Activated B cell treated with CpG ODN at 0.5 μM for 24 hours (primary cell): ENCODE data around the gene PRX. TPM values are rescaled to one million over a fixed set of nuclear protein-coding genes. Genes with fewer than 3 reads are reported as not detected.

Experiments used
- ATAC-seq: fragments of 200-7000 bp; cut with Tn5 transposase; one replicate; pipeline ENCODE4 v1.10.0; 2021; ENCODE audit warnings: low read depth, mild to moderate bottlenecking, moderate library complexity
- CTCF ChIA-PET: fragments of 350-600 bp; sonication (Branson Sonifier 250); formaldehyde crosslinking; loops from one replicate; lab custom pipeline; 2021; ENCODE audit warnings: antibody characterized with exemption; lab: Charles Lee
- POLR2A ChIA-PET: fragments of 350-600 bp; sonication (Branson Sonifier 250); formaldehyde crosslinking; loops from one replicate; lab custom pipeline; 2021; ENCODE audit warnings: antibody characterized with exemption; lab: Charles Lee
- DNase-seq: peaks from one replicate; pipeline ENCODE4 v3.0.0; 2022
- H3K27ac Mint-ChIP-seq: one replicate; pipeline ENCODE4 v1.8.0; 2020; ENCODE audit warnings: mixed read lengths
- H3K27me3 Mint-ChIP-seq: one replicate; pipeline ENCODE4 v1.8.0; 2021; ENCODE audit warnings: mixed read lengths
- H3K36me3 Mint-ChIP-seq: one replicate; pipeline ENCODE4 v1.8.0; 2021; ENCODE audit warnings: low read depth, mixed read lengths
- H3K4me1 Mint-ChIP-seq: one replicate; pipeline ENCODE4 v1.8.0; 2021; ENCODE audit warnings: mixed read lengths
- H3K4me3 Mint-ChIP-seq: one replicate; pipeline ENCODE4 v1.8.0; 2020; ENCODE audit warnings: mild to moderate bottlenecking, mixed read lengths
- H3K9me3 Mint-ChIP-seq: one replicate; pipeline ENCODE4 v1.8.0; 2020; ENCODE audit warnings: mixed read lengths
- intact Hi-C: fragments of 100-400 bp; cut with micrococcal nuclease; formaldehyde crosslinking; loops from one replicate; pipeline ENCODE4 v1.15.1; 2024
- total RNA-seq: library from RNA; stranded (reverse); gene quantifications from 2 replicates; pipeline ENCODE4 v1.2.3, GENCODE V29; 2022
- TF ChIP-seq, protein P1 (sequence below): fragments of 200-600 bp; IDR thresholded peaks from one replicate; pipeline ENCODE4 v1.8.0; 2022; ENCODE audit warnings: antibody characterized with exemption, mild to moderate bottlenecking

The PRX gene
- total RNA-seq, 1 donor from 2014 or later = 1.7 TPM

DNA sequence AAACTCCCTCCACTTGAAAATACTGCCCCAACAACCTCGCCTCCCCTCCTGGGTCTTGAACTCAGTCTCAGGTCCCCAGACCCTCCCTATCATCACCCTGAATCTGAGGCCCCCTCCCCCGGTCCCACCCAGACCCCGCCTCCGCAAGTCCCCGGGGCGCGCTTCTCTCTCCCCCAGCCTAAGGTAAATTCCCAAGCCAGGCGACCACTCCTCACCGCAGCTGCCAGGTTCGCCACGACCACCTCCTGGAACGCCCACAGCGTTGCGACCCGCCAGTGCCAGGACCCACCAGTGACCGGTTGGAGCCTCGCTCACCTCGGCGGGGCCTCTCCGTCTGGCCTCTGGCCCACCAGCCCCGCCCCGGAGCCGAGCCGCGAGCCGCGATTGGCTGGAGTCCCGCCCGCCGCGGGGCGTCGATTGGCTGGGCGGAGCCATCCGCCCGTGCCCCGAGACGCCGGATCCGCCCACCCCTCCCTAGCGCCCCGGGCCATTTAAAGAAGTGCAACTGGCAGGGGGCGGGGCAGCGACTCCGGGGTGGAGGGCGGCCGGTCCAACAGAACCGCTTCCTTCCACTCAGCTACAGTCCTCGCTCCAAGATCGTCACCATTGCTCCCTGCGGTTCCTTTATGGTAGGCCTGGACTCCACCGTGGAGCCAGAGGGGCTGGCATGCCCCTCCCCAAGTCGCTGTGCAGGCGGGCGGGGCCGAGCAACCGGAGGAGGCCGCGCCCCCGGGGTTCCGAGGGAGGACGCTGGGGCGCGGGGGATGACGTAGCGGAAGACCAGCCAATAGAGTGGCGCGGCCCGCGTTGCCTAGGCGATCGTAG, 31.0 kb upstream of the PRX start, which contains the start of gene SERTAD3:
Gene SERTAD3, minus strand, starts transcription at position 336 of the 825 bp plus-strand sequence. CDS start 2,255 bp downstream, outside the sequence.
- intact Hi-C loops = loop anchor here (1.0 to 5.0 kb wide), 13 partner anchors 9 to 908 kb away; partner anchors contain the start of genes ACTMAP, AKT2, BLVRB and C19orf47
- peaks cover 42% of the 10 kb centered on the region for H3K36me3 Mint-ChIP-seq
- ChIA-PET POLR2A (interaction anchor here (0.7 to 4.4 kb wide), 13 partner anchors 8 to 1009 kb away, joined by 3 to 104 read pairs (median 15); partner anchors contain the start of genes AKT2, BLVRB, C19orf47 and PLD3), CTCF (interaction anchor here (1.4 to 3.9 kb wide), 5 partner anchors 11 to 139 kb away, joined by 4 to 49 read pairs (median 11); partner anchors contain the start of gene BLVRB)
- H3K27me3 Mint-ChIP-seq = no peaks in the 10 kb centered on the region
- H3K4me3 Mint-ChIP-seq = peak within 1 kb of the TSS; percentile 98
- DNase-seq = peak; percentile 98
- peak; percentile 68 for ATAC-seq
- TF ChIP-seq, protein P1, sequence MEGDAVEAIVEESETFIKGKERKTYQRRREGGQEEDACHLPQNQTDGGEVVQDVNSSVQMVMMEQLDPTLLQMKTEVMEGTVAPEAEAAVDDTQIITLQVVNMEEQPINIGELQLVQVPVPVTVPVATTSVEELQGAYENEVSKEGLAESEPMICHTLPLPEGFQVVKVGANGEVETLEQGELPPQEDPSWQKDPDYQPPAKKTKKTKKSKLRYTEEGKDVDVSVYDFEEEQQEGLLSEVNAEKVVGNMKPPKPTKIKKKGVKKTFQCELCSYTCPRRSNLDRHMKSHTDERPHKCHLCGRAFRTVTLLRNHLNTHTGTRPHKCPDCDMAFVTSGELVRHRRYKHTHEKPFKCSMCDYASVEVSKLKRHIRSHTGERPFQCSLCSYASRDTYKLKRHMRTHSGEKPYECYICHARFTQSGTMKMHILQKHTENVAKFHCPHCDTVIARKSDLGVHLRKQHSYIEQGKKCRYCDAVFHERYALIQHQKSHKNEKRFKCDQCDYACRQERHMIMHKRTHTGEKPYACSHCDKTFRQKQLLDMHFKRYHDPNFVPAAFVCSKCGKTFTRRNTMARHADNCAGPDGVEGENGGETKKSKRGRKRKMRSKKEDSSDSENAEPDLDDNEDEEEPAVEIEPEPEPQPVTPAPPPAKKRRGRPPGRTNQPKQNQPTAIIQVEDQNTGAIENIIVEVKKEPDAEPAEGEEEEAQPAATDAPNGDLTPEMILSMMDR = no peak
- H3K4me1 Mint-ChIP-seq = peaks cover 28% of the 10 kb centered on the region
- H3K27ac Mint-ChIP-seq = peak within 1 kb of the TSS; percentile 97
- no peaks in the 10 kb centered on the region for H3K9me3 Mint-ChIP-seq

DNA sequence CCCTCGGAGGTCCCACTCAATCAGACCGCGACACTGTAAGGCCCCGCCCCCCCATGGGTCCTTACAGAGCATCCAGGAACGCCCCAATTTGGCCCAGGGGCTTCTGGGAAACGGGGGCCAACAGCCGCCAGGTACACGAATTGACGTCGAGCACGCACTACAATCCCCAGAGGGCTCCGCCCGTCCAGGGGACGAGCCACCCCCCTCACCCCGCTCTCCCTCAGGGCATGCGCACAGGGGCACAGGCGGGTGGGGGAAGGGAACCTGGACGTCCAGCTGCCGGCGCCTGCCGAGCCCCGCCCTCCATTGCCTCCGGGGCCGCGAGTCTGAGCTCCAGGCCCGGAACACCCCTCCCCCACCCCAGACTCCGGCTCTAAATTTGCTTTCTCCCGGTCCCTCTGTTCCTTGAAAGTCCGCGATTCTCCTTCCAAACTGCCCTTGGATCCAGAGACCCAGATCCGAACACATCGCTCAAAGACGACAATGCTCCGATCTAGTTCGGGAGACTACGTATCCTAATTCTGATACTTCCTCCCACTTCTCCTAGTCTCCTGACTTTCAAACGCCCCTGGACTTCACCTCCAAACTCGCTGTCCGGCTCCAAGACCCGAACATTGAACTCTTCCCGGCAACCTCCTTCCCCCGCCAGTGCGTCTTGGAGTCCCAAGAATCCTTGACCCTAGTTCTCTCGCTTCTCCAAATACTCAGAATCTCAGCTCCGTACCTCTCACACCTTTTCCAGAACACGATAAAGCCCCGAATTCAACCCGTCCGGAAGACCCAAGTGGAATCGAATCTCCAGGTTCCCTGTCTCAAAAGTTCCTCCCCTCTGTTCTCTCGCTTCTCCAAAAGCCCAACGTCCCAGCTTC, 30.2 kb upstream of the PRX start:
- peak overlapping the region; percentile 97 for H3K27ac Mint-ChIP-seq
- DNase-seq (peak; percentile 96), ATAC-seq (peak; percentile 75)
- H3K9me3 Mint-ChIP-seq = no peaks in the 10 kb centered on the region
- H3K4me1 Mint-ChIP-seq = peaks cover 30% of the 10 kb centered on the region
- TF ChIP-seq, protein P1 = no peak
- peak overlapping the region; percentile 98 for H3K4me3 Mint-ChIP-seq
- peaks cover 42% of the 10 kb centered on the region for H3K36me3 Mint-ChIP-seq
- no peaks in the 10 kb centered on the region for H3K27me3 Mint-ChIP-seq
- intact Hi-C loops = loop anchor here (1.0 to 5.0 kb wide), 5 partner anchors 8 to 909 kb away; partner anchors contain the start of genes ACTMAP, EGLN2, LTBP4 and TGFB1
- CTCF ChIA-PET = interaction anchor here (0.7 to 3.9 kb wide), 8 partner anchors 10 to 138 kb away, joined by 3 to 49 read pairs (median 6); partner anchors contain the start of gene BLVRB
- POLR2A ChIA-PET = interaction anchor here (0.5 to 4.4 kb wide), 22 partner anchors 10 to 1008 kb away, joined by 3 to 104 read pairs (median 4); partner anchors contain the start of genes ACTMAP, AKT2, BLVRB and C19orf47

DNA sequence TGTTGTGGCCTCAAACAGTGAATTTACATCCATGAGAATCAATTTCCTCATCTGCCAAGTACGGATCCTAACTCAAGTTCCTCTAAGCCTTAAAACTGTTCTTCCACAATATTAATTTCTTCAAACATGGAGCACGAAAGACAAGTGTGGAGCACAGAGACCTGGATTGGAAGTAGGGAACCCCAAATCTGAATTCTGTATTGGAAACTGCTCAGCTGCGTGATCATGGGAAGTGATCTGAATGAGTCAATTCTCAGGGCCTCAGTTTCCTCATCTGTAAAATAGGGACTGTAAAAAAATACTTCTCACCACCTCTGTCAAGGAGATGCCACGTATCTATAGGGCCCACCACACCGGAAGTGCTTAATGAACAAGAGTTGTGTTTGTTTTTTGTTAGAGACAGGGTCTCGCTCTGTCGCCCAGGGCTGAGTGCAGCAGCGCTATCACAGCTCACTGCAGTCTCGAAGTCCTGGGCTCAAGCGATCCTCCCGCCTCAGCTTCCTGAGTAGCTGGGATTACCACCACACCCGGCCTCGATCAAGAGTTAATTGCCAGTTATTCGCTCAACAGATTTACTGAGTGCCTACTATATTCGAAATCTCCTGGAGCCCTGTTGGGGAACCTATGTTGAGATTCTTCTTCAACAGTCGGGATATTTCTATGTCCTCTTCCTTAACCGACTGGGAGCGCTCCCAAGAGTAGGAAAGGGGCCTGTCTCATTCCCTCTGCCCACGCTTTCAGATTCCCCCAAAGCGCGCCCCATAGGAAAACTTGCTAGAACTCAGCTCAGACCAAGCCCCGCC, 29.4 kb upstream of the PRX start:
- H3K4me3 Mint-ChIP-seq = peak overlapping the region; percentile 98
- no peaks in the 10 kb centered on the region for H3K27me3 Mint-ChIP-seq
- CTCF ChIA-PET = interaction anchor here (0.7 to 3.9 kb wide), 8 partner anchors 9 to 137 kb away, joined by 3 to 49 read pairs (median 6); partner anchors contain the start of gene BLVRB
- no peak for DNase-seq
- H3K4me1 Mint-ChIP-seq = peaks cover 33% of the 10 kb centered on the region
- TF ChIP-seq, protein P1 = no peak
- POLR2A ChIA-PET = interaction anchor here (0.6 to 4.4 kb wide), 20 partner anchors 9 to 1007 kb away, joined by 3 to 104 read pairs (median 4); partner anchors contain the start of genes ACTMAP, AKT2, BLVRB and C19orf47
- H3K9me3 Mint-ChIP-seq = no peaks in the 10 kb centered on the region
- no peak for ATAC-seq
- intact Hi-C loops = loop anchor here (1.0 to 5.0 kb wide), 5 partner anchors 7 to 910 kb away; partner anchors contain the start of genes ACTMAP, EGLN2, LTBP4 and TGFB1
- H3K27ac Mint-ChIP-seq = peak overlapping the region; percentile 97
- peaks cover 39% of the 10 kb centered on the region for H3K36me3 Mint-ChIP-seq

GRCh38 chr19:40441719-40442253, 28.6 kb upstream of the PRX start:
- Mint-ChIP-seq H3K4me3 (peak overlapping the region; percentile 98), H3K9me3 (no peaks in the 10 kb centered on the region), H3K4me1 (peaks cover 33% of the 10 kb centered on the region), H3K27ac (peak overlapping the region; percentile 97), H3K27me3 (no peaks in the 10 kb centered on the region), H3K36me3 (peaks cover 39% of the 10 kb centered on the region)
- DNase-seq = no peak
- ChIA-PET POLR2A (interaction anchor here (1.3 to 4.4 kb wide), 4 partner anchors 13 to 39 kb away, joined by 3 to 104 read pairs (median 52); partner anchors contain the start of gene SERTAD1), CTCF (interaction anchor here (2.8 to 3.9 kb wide), 3 partner anchors 22 to 137 kb away, joined by 11 to 49 read pairs (median 13); partner anchors contain the start of gene BLVRB)
- no peak for ATAC-seq
- intact Hi-C loops = loop anchor here (5.0 kb wide), 3 partner anchors 161 to 911 kb away; partner anchors contain the start of genes EGLN2, LTBP4 and TGFB1
- TF ChIP-seq, protein P1 = no peak
